ENCODE results near the gene SSMEM1.

SSMEM1 gene

DNA sequence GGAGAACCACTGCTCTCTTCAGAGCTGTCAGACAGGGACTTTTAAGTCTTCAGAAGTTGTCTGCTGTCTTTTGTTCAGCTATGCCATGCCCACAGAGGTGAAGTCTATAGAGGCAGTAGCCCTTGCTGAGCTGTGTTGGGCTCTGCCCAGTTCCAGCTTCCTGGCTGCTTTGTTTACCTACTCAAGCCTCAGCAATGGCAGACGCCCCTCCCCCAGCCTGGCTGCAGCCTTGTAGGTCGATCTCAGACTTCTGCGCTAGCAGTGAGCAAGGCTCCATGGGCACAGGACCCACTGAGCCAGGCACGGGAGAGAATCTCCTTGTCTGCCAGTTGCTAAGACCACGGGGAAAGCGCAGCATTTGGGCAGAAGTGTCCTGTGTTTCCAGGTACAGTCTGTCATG lies 46.9 kb downstream of the SSMEM1 start:
- H3K36me3 ChIP-seq (ENCODE audit: control insufficient read depth, low read depth, low read length) = no peaks in the 10 kb centered on the region
- no peaks in the 10 kb centered on the region for H3K27me3 ChIP-seq (ENCODE audit: control insufficient read depth, insufficient read depth, low read length)
- H3K9ac ChIP-seq (ENCODE audit: low read length) = no peak overlapping the region
- no peak overlapping the region for H3K27ac ChIP-seq (ENCODE audit: low read length)
- H3K4me1 ChIP-seq (ENCODE audit: control insufficient read depth, low read depth, low read length) = peaks cover 11% of the 10 kb centered on the region
- H3K4me3 ChIP-seq (ENCODE audit: low read length) = no peak overlapping the region
- H3K9me3 ChIP-seq (ENCODE audit: control insufficient read depth, low read depth, low read length) = peaks cover 16% of the 10 kb centered on the region

DNA sequence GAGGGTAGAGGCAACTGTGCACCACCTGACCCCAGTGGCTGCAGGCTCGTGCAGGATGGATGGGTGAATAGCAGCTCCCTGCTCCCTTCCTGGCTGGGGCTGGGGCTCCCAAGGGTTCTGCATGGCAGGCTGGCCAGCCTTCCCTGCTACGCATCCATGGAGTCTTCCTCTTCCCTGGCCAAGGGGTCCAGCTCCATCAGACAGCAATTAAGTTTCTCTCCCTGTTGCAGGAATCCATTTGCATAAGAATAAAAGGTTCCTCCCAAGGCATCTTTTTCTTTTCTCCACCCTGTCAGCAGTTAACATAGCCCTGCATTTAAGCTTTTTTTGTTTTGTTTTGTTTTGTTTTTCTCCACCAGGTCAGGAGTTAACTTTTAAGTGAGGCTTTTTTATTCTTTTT lies 49.0 kb downstream of the SSMEM1 start:
- Histone ChIP-seq H3K36me3 (ENCODE audit: control insufficient read depth, low read depth, low read length) (no peaks in the 10 kb centered on the region), H3K27ac (ENCODE audit: low read length) (no peak overlapping the region), H3K27me3 (ENCODE audit: control insufficient read depth, insufficient read depth, low read length) (no peaks in the 10 kb centered on the region), H3K4me3 (ENCODE audit: low read length) (peak overlapping the region; percentile 4), H3K9ac (ENCODE audit: low read length) (no peak overlapping the region), H3K4me1 (ENCODE audit: control insufficient read depth, low read depth, low read length) (peaks cover 23% of the 10 kb centered on the region), H3K9me3 (ENCODE audit: control insufficient read depth, low read depth, low read length) (peaks cover 16% of the 10 kb centered on the region)

- Histone ChIP-seq H3K9me3 (ENCODE audit: control insufficient read depth, low read depth, low read length) (peaks cover 16% of the 10 kb centered on the region), H3K4me1 (ENCODE audit: control insufficient read depth, low read depth, low read length) (peaks cover 23% of the 10 kb centered on the region), H3K27ac (ENCODE audit: low read length) (no peak overlapping the region), H3K27me3 (ENCODE audit: control insufficient read depth, insufficient read depth, low read length) (no peaks in the 10 kb centered on the region), H3K9ac (ENCODE audit: low read length) (no peak overlapping the region), H3K4me3 (ENCODE audit: low read length) (no peak overlapping the region), H3K36me3 (ENCODE audit: control insufficient read depth, low read depth, low read length) (no peaks in the 10 kb centered on the region)
These were observed 50.9 kb downstream of the SSMEM1 start for GRCh38 chr7:130258494-130259078.

- Histone ChIP-seq H3K4me1 (ENCODE audit: control insufficient read depth, low read depth, low read length) (peaks cover 16% of the 10 kb centered on the region), H3K36me3 (ENCODE audit: control insufficient read depth, low read depth, low read length) (no peaks in the 10 kb centered on the region), H3K27me3 (ENCODE audit: control insufficient read depth, insufficient read depth, low read length) (no peaks in the 10 kb centered on the region), H3K9me3 (ENCODE audit: control insufficient read depth, low read depth, low read length) (peaks cover 16% of the 10 kb centered on the region), H3K27ac (ENCODE audit: low read length) (no peak overlapping the region), H3K4me3 (ENCODE audit: low read length) (no peak overlapping the region), H3K9ac (ENCODE audit: low read length) (no peak overlapping the region)
These were observed 54.8 kb downstream of the SSMEM1 start for GRCh38 chr7:130262448-130262847.

DNA sequence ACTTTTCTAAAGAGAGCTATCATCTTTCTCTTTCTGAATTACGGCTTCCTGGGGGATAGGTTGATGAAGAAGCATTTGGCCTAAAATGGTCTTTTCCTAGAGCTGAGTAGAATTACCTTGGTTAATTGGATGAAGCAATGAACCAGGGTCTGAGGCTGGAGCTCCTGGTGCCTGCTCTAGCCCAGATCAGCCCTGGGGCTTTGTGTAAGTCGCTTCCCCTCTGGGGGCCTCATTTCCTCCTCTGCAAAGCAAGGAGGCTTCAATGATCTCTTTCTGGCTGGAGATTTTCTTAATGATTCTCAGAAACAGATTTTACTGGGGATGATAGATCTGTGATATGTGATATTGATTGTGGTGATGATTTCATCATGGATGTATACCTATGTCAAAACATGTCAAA lies 55.5 kb downstream of the SSMEM1 start:
- no peaks in the 10 kb centered on the region for H3K36me3 ChIP-seq (ENCODE audit: control insufficient read depth, low read depth, low read length)
- H3K4me3 ChIP-seq (ENCODE audit: low read length) = no peak overlapping the region
- no peaks in the 10 kb centered on the region for H3K27me3 ChIP-seq (ENCODE audit: control insufficient read depth, insufficient read depth, low read length)
- H3K4me1 ChIP-seq (ENCODE audit: control insufficient read depth, low read depth, low read length) = peaks cover 20% of the 10 kb centered on the region
- peaks cover 12% of the 10 kb centered on the region for H3K9me3 ChIP-seq (ENCODE audit: control insufficient read depth, low read depth, low read length)
- H3K27ac ChIP-seq (ENCODE audit: low read length) = no peak overlapping the region
- H3K9ac ChIP-seq (ENCODE audit: low read length) = no peak overlapping the region
